Measurements from ENCODE around the gene RPP25L.
A peak's percentile ranks its signal among the peaks of the same experiment; 100 is the strongest.

The RPP25L gene

GRCh38 chr9:34630402-34631154 is 18.7 kb upstream of the RPP25L start:
- no peak for TF ChIP-seq CTCF (conservative IDR thresholded peaks at IDR 0.05; ENCODE audit: low read depth, low read length)
- no peak overlapping the region for H3K4me3 ChIP-seq (ENCODE audit: low read length)

GRCh38 chr9:34629491-34629808 is 17.6 kb upstream of the RPP25L start:
- DNase-seq (ENCODE audit: low read depth): no peak
- no peak overlapping the region for H3K4me3 ChIP-seq (ENCODE audit: low read length)
- no peak for TF ChIP-seq CTCF (conservative IDR thresholded peaks at IDR 0.05; ENCODE audit: low read depth, low read length)

More at GRCh38 chr9:34630402-34631154, 18.7 kb upstream of the RPP25L start:
- no peak for DNase-seq (ENCODE audit: low read depth)

GRCh38 chr9:34628656-34629490 is 17.0 kb upstream of the RPP25L start, which contains the start of gene ARID3C:
Gene ARID3C, minus strand, starts transcription at chr9:34629066. Its CDS starts 1,052 bp downstream, at chr9:34628014.
- TF ChIP-seq CTCF (conservative IDR thresholded peaks at IDR 0.05; ENCODE audit: low read depth, low read length): no peak
- peak within 1 kb of the TSS; percentile 19 for H3K4me3 ChIP-seq (ENCODE audit: low read length)
- DNase-seq (ENCODE audit: low read depth): no peak

- no peak for DNase-seq (ENCODE audit: low read depth)
- TF ChIP-seq CTCF (conservative IDR thresholded peaks at IDR 0.05; ENCODE audit: low read depth, low read length): no peak
- no peak overlapping the region for H3K4me3 ChIP-seq (ENCODE audit: low read length)
These were observed 16.1 kb upstream of the RPP25L start for GRCh38 chr9:34627716-34628655.

GRCh38 chr9:34625186-34625486 is 13.2 kb upstream of the RPP25L start:
- H3K4me3 ChIP-seq (ENCODE audit: low read length): no peak overlapping the region
- TF ChIP-seq CTCF (conservative IDR thresholded peaks at IDR 0.05; ENCODE audit: low read depth, low read length): no peak
- DNase-seq (ENCODE audit: low read depth): no peak

- DNase-seq (ENCODE audit: low read depth): no peak
- TF ChIP-seq CTCF (conservative IDR thresholded peaks at IDR 0.05; ENCODE audit: low read depth, low read length): no peak
- H3K4me3 ChIP-seq (ENCODE audit: low read length): no peak overlapping the region
These were observed 12.7 kb upstream of the RPP25L start for GRCh38 chr9:34624475-34625185.
